SK-N-DZ (cell line): Measurements from ENCODE around the gene ANKRD18B.
"Not testable (repeated sequence)": the region's sequence is repeated elsewhere in the genome, so short reads cannot be mapped to it uniquely, and the experiment has no call there.

Experiments
- DNase-seq: peaks from one replicate; pipeline ENCODE4 v3.0.0-alpha.2; 2015; ENCODE audit warnings: low spot score
- small RNA-seq, 2 experiments: library from RNA; depleted of rRNA; stranded (forward); fragments of <200 nt; gene quantifications; one replicate each; pipeline ENCODE3, GENCODE V24; 2014

The ANKRD18B gene

DNA sequence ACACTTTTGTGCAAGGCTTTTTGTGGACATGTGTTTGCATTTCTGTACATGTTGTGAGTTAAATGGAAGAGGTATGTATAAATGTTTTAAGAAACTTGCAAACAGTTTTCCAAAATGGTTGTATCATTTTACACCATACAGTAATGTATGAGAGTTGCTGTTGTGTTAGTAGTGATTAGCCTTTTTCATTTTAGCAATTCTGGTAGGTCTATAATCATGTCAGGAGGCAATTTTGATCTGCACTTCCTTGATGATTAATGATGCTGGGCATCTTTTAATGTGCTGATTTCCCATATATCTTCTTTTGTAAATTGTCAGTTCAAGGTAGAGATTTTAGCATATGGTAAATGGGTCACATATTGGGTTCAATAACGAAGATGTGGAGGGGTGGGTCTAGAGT lies 87.3 kb downstream of the ANKRD18B start:
- no peak for DNase-seq

DNA sequence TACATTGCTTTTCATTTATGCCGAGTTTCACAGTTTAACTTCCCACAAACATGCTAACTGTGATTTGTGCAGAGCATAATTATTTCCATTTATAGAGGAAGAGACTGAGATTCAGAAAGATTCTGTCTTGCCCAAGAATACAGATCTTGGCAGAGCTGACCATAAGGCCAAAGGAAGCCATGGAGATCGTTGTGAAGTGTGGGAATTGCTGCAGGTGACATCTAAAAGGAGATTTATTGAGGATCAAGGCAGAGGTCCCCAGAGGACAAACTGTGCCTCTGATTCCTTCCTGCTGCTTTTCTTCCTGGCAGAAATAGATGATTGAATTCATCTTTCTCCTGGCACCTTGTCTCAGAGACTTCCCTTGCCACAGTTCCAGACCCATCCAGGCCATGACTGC lies 88.4 kb downstream of the ANKRD18B start:
- DNase-seq, result not testable (repeated sequence)

DNA sequence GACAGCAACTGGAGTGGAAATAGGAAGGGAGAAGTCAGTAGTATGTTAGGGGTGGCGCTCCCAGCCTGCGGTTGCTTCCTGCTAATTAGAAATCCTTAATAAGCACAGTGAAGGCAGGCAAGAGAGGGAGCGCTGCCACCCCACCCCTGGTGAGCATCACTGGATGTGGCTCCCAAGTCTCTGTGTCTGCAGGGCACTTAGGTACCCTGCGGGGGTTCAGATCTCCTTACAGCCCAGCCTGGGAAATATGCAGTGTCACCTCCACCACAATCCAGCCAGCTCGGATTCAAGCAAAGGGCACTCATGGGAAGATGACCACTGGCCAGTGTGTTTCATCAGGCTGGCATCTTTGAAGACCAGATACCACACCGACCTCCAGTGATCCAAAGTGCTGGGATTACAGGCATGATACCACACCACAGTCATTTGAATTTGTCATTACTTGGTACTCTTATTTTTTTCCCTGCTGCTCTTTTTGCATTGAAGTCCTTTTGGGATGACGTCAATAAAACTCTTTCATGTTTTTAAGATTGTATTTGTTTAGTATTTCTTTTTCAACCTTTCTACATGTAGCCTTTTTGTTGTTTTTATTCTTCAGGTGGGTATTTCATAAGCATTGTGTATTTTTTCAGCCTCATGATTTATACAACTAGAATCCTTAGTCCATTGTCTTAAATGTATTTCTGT lies 90.1 kb downstream of the ANKRD18B start:
- DNase-seq, result no peak

DNA sequence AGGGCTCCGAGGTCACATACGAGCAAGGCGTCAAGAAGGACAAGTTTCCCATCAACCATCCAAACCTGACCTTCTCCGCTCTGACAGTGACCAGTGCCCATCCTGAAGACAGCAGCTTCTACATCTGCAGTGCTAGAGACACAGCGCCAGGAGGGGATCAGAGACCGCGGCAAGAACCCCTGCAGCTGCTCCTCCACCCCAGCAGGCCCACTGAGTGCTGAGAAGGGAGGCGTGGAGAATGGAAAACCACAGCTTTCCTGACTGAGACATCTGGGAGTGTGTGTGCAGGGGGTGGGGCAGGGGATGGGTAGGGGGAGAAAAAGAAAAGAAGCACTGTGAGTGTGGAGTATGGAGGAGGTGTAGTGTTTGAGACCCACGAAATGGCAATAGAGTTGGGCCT lies 94.3 kb downstream of the ANKRD18B start:
- DNase-seq, result not testable (repeated sequence)

DNA sequence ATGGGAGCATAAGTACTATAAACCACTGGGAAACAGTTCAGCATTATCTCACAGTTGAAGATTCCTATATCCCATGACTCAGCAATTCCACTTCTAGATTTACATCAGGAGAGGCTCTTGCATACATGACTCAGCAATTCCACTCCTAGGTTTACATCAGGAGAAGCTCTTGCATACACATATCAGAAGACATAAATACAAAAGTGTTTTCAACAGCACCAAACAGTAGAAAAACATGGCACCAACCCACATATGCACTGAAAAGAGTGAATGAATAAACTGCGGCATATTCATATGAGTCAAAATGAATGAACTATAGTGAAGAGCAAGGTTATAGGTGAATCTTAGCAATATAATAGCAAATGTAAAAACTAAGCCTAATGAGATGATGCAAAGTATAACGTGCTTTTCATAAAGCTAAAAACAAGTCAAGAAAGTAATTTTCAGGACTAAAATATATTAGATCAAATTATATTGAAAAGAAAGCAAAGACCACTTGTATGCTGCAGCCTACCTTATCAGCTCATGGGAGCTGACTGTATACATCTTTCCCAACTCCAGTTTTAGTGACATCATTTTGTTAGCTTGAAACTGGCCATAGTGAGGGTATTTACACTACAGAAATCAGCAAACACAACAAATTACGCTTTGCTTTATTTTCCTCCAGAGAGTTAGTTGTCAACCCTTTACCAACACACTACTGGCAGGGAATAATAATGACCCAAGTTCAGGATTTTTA lies 95.8 kb downstream of the ANKRD18B start:
- DNase-seq, result peak; percentile 48

DNA sequence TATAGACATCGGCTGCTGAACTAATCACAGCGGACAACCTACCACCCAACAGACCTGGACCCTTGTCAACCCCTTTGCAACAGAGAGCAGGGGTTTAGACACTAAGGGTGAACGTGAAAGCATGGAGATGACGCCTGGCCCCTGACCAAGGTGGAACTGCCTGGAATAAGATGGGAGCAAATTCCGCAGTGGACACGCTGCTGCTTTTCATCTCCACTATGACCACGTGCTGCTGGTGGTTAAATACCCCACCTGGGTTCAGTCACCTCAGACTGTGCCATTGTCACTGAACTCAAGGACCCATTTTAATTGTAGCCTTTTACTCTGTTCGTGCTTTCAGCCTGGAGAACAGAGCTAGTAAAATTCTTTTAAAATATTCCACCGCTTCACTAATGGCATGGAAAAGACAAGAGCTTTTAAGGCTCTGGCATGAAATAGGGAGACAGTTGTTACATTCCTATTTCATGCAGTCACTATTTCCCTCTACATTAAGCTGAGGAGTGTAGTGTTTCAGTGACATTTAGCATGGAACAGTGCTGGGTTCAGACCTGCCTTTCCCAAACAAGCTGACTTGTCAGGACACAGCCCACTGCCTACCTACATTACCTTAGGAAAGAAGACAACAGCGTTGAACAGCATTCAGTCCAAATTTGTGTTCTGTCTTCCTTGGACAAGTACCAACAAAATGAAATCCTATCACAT lies 96.8 kb downstream of the ANKRD18B start:
- no peak for DNase-seq

Small RNA genes within 50 kb of the gene (small RNA-seq; reads per million reads assigned to genes)
- 0 reads per million in 2 experiments for gene AL139008.1
- 0 reads per million in 2 experiments for gene PRSS3P4
